Right ventricle myocardium inferior (tissue), 1 donor: ENCODE measurements around the gene MRFAP1L1. TPM values are rescaled to one million over a fixed set of nuclear protein-coding genes. Genes with fewer than 3 reads are reported as not detected.

ENCODE experiments used
- ATAC-seq: fragments of 200-7000 bp; cut with Tn5 transposase; one replicate; pipeline ENCODE4 v1.9.1; 2020; ENCODE audit warnings: mild to moderate bottlenecking, moderate library complexity
- DNase-seq: peaks from one replicate; pipeline ENCODE4 v3.0.0; 2021; ENCODE audit errors: missing footprints
- intact Hi-C: fragments of 100-400 bp; cut with DNase I; formaldehyde crosslinking; loops from one replicate; pipeline ENCODE4 v1.11.0; 2022
- total RNA-seq: library from RNA; stranded (reverse); fragmentation: NEBNext Ultra II Directional; extraction: Animal tissue kit (Norgen Biotek cat#: 25700); gene quantifications from one replicate; pipeline ENCODE4 v1.2.1, GENCODE V29; 2021
- donor health status: DM: no; HTN: yes; CAD: no; lungs with severe emphysema.

MRFAP1L1 gene
- total RNA-seq, 1 donor from 2014 or later, result 41.7 TPM

DNA sequence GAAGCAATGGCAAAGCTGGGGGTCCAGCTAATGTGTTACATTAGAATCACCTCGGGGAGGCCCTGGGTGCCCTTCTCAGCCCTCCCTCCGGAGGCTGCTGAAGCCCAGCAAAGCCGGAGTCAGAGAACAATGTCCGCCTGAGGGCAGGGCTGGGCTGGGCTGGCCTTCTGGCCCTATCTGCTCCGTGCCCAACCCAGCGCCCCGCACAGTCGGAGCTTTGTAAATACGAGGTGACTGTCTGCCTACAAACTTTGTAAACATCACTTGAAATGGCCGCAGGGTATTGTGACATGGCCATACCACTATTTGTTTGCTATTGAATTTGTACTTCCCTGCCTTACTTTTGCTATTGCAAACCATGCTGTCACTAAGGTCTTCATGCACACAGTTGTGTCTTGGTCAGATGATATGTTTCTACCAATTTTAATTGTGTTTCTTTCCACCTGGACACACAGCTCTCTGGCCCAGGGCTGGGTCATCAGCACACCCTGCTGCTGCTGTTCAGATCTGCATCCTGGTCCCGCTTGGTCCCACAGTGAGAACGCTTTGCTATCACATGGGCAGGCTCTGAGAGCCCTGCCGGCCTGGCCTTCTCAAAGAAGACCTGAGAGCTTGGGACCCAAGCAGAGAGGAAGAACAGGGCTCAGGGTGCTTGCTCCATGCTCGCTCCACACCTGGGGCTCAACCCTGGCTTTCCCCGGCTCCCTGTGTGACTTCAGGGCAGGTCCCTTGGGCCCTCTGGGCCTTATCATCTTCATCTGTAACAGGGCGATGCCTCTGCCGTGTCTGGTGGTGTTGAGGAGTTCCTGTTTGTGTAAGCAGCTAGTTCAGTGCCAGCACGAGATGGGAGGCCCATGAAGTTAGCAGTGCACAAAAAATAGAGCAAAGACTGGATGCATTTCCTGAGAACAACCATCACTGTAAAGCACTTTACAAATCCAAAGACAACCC is 13.7 kb downstream of the MRFAP1L1 start:
- DNase-seq (no peak), ATAC-seq (peak; percentile 6)
- intact Hi-C loops, result no loop called here

GRCh38 chr4:6694177-6694901 is 15.3 kb downstream of the MRFAP1L1 start:
- no peak for ATAC-seq
- intact Hi-C loops, result no loop called here

GRCh38 chr4:6693231-6694176 is 16.2 kb downstream of the MRFAP1L1 start, which contains the start of gene S100P:
TSS of gene S100P (plus strand) at chr4:6693878. CDS start at chr4:6693933, 55 bp downstream.
- intact Hi-C loops, result no loop called here
- ATAC-seq (no peak), DNase-seq (no peak)

More at GRCh38 chr4:6694177-6694901, 15.3 kb downstream of the MRFAP1L1 start:
- DNase-seq, result no peak

- DNase-seq, result no peak
- intact Hi-C loops, result no loop called here
- no peak for ATAC-seq
Measured at GRCh38 chr4:6692806-6693205, 16.9 kb downstream of the MRFAP1L1 start.

- DNase-seq (no peak), ATAC-seq (no peak)
- intact Hi-C loops, result no loop called here
Measured at GRCh38 chr4:6692379-6692778, 17.3 kb downstream of the MRFAP1L1 start.

- DNase-seq (no peak), ATAC-seq (no peak)
- intact Hi-C loops, result no loop called here
Measured at GRCh38 chr4:6689506-6689960, 20.1 kb downstream of the MRFAP1L1 start.

GRCh38 chr4:6688879-6689505 is 20.7 kb downstream of the MRFAP1L1 start:
- intact Hi-C loops, result no loop called here
- peak; percentile 20 for ATAC-seq
- no peak for DNase-seq

GRCh38 chr4:6687947-6688878 is 21.5 kb downstream of the MRFAP1L1 start:
- DNase-seq (no peak), ATAC-seq (no peak)
- intact Hi-C loops, result no loop called here

DNA sequence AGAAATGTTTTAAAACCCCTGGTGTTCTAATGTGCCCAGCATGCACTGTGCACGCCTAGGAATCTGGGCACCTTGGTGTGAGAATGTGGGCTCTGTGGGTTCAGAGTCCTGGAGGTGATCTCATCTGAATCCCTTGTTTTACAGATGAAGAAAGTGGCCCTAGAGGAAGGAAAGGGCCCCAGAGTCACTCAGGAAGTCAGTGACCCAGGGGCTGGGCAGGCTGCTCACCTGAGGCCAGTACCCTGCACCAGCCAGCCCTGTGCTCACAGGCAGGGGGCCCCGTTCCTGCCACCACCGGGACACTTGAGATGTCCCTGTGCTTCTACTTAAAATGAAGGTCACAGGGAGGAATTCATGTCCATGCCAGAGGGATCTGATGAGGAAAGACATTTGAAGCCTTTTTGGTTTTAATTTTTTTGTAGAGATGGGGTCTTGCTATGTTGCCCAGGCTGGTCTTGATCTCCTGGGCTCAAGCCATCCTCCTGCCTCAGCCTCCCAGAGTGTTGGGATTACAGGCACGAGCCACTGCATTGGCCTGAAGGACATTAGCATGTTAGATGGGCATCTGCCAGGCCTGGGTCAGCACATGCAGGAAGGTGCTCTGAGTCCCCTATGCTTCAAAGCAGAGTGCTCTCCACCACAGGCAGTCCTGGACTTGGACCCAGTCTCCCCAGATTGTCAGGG is 23.4 kb downstream of the MRFAP1L1 start:
- intact Hi-C loops, result no loop called here
- DNase-seq (no peak), ATAC-seq (no peak)

- ATAC-seq (no peak), DNase-seq (no peak)
- intact Hi-C loops, result no loop called here
Measured at GRCh38 chr4:6684656-6685055, 25.0 kb downstream of the MRFAP1L1 start.

GRCh38 chr4:6682862-6683590 is 26.6 kb downstream of the MRFAP1L1 start:
- intact Hi-C loops, result no loop called here
- DNase-seq (no peak), ATAC-seq (no peak)

GRCh38 chr4:6681191-6681590 is 28.5 kb downstream of the MRFAP1L1 start:
- ATAC-seq (no peak), DNase-seq (no peak)
- intact Hi-C loops, result no loop called here

GRCh38 chr4:6680372-6681034 is 29.2 kb downstream of the MRFAP1L1 start:
- intact Hi-C loops, result no loop called here
- ATAC-seq, result no peak
- DNase-seq, result no peak

GRCh38 chr4:6676722-6677558 is 32.7 kb downstream of the MRFAP1L1 start:
- ATAC-seq, result no peak
- DNase-seq, result no peak
- intact Hi-C loops, result no loop called here
